ENCODE data around the gene FGFR2.

GRCh38 chr10:121484816-121485215 is 113.4 kb downstream of the FGFR2 start:
- TF ChIP-seq, protein P1, sequence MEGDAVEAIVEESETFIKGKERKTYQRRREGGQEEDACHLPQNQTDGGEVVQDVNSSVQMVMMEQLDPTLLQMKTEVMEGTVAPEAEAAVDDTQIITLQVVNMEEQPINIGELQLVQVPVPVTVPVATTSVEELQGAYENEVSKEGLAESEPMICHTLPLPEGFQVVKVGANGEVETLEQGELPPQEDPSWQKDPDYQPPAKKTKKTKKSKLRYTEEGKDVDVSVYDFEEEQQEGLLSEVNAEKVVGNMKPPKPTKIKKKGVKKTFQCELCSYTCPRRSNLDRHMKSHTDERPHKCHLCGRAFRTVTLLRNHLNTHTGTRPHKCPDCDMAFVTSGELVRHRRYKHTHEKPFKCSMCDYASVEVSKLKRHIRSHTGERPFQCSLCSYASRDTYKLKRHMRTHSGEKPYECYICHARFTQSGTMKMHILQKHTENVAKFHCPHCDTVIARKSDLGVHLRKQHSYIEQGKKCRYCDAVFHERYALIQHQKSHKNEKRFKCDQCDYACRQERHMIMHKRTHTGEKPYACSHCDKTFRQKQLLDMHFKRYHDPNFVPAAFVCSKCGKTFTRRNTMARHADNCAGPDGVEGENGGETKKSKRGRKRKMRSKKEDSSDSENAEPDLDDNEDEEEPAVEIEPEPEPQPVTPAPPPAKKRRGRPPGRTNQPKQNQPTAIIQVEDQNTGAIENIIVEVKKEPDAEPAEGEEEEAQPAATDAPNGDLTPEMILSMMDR (IDR thresholded peaks at IDR 0.05) = no peak
- no peak for TF ChIP-seq POLR2AphosphoS5 (IDR thresholded peaks at IDR 0.05)
- no peak for TF ChIP-seq POLR2A (IDR thresholded peaks at IDR 0.05)
